GM18508 (cell line): ENCODE data around the gene DEPP1.

ENCODE experiments used
- ATAC-seq: cut with Tn5 transposase; IDR thresholded peaks from one replicate; pipeline ENCODE4 v1.9.1; 2021; ENCODE audit warnings: moderate number of reproducible peaks; ENCODE audit not compliant: insufficient read depth, unreplicated experiment

Gene DEPP1

GRCh38 chr10:44968500-44969400, 9.9 kb downstream of the DEPP1 start:
- no peak for ATAC-seq

GRCh38 chr10:44968091-44968490, 10.5 kb downstream of the DEPP1 start:
- no peak for ATAC-seq

- ATAC-seq = no peak
Measured at GRCh38 chr10:44967616-44968015, 11.0 kb downstream of the DEPP1 start.

- ATAC-seq = no peak
Measured at GRCh38 chr10:44966816-44967509, 11.6 kb downstream of the DEPP1 start.

- ATAC-seq = peak; percentile 40
Measured at GRCh38 chr10:44966129-44966815, 12.3 kb downstream of the DEPP1 start.

- ATAC-seq = peak; percentile 35
Measured at GRCh38 chr10:44965651-44966097, 12.9 kb downstream of the DEPP1 start.

GRCh38 chr10:44965104-44965503, 13.5 kb downstream of the DEPP1 start:
- ATAC-seq = no peak

GRCh38 chr10:44963772-44964633, 14.6 kb downstream of the DEPP1 start:
- no peak for ATAC-seq

- no peak for ATAC-seq
Measured at GRCh38 chr10:44962870-44963738, 15.5 kb downstream of the DEPP1 start.

GRCh38 chr10:44961931-44962750, 16.5 kb downstream of the DEPP1 start:
- no peak for ATAC-seq

- no peak for ATAC-seq
Measured at GRCh38 chr10:44961230-44961571, 17.4 kb downstream of the DEPP1 start.

- ATAC-seq = no peak
Measured at GRCh38 chr10:44960482-44961229, 18.0 kb downstream of the DEPP1 start.

- no peak for ATAC-seq
Measured at GRCh38 chr10:44960088-44960460, 18.5 kb downstream of the DEPP1 start.

GRCh38 chr10:44959247-44960087, 19.1 kb downstream of the DEPP1 start, which contains the start of gene RASSF4:
Gene RASSF4, plus strand, starts transcription at chr10:44959802. Its CDS starts 10,401 bp downstream, at chr10:44970203.
- ATAC-seq = peak; percentile 81

- ATAC-seq = no peak
Measured at GRCh38 chr10:44958898-44959246, 19.7 kb downstream of the DEPP1 start.

- ATAC-seq = no peak
Measured at GRCh38 chr10:44958196-44958897, 20.3 kb downstream of the DEPP1 start.
